Activated CD8-positive, alpha-beta memory T cell treated with anti-CD3 and anti-CD28 coated beads for 24 hours (primary cell): Measurements from ENCODE around the gene ZNF74.
"Not testable (repeated sequence)": the region's sequence is repeated elsewhere in the genome, so short reads cannot be mapped to it uniquely, and the experiment has no call there.

Source experiments
- DNase-seq: peaks from one replicate; pipeline ENCODE4 v3.0.0-alpha.2; 2020

Gene ZNF74

DNA sequence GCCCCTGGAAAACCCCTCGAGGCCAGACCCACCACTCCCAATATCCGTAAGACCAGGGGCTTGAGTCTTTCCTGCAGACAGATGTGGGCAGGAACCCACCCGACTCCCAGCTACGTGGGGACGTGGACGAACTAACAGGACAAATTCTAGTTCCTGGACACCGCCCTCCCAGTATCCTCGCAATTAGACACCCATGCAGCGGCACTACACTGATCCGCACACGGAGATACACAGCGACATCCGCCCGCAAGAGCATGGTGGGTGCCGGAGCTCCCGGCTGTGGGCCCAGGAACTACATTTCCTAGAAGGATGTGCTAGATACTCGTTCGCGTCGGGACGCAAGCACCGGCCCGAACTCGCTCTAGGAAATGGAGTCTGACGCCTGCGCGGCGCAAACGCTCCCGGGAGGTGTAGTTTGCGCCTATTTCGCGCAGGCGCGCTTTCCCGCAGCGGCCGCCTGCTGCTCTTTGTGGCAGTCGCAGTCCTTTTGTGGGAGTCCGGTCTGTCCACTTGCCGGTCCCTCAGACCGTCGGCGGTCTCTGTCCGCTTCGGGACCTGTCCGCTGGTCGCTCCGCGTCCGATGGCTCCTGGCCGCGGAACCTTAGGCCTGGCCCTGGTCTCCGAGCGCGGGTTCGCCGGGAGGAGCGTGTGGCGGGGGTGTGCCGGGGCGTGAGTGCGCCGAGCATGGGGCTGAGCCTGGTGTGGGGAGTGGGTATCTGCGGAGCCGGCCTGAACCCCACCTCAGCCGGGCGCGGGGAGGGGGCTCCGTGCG, at the start of gene ZNF74:
Gene ZNF74, plus strand, starts transcription at position 447 of the 772 bp plus-strand sequence. CDS start 478 bp downstream, outside the sequence.
- DNase-seq = peak; percentile 92

DNA sequence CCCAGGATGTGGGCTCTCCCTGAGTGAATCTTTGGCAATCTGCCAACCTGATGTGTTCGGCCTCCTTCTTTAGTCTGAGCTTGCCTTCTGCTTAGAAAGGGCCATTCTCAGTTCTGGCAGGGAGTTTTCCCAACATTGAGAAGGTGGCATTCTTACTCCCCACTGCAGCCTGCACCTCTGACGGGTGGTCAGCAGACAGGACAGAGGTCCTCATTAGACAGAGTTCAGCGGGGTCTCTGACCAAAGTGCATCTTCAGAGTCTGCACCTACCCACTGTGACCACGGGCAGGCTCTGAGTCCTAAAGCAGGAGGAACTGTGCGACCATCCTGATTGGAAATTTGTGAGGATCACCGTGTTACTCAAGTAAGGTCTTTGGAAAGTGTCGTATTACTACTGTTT, 47.4 kb upstream of the ZNF74 start:
- not testable (repeated sequence) for DNase-seq

DNA sequence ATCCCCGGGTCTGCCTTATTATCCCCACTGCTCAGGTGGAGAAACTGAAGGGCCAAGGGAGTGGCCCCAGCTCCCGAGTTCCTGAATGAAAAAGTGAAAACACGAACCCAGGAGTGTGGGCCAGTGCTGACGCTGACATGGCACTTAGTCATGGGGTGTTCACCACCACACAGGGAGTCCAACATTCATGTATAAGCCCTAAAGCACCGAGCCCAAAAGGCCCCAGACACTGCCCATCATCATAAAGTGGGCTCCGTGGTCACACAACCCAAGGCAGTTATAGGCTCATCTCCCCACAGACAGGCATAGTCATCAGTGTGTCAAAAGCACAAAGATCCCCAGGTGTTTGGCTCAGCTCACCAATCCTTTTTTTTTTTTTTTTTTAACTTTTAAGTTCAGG, 41.4 kb upstream of the ZNF74 start:
- peak; percentile 41 for DNase-seq

DNA sequence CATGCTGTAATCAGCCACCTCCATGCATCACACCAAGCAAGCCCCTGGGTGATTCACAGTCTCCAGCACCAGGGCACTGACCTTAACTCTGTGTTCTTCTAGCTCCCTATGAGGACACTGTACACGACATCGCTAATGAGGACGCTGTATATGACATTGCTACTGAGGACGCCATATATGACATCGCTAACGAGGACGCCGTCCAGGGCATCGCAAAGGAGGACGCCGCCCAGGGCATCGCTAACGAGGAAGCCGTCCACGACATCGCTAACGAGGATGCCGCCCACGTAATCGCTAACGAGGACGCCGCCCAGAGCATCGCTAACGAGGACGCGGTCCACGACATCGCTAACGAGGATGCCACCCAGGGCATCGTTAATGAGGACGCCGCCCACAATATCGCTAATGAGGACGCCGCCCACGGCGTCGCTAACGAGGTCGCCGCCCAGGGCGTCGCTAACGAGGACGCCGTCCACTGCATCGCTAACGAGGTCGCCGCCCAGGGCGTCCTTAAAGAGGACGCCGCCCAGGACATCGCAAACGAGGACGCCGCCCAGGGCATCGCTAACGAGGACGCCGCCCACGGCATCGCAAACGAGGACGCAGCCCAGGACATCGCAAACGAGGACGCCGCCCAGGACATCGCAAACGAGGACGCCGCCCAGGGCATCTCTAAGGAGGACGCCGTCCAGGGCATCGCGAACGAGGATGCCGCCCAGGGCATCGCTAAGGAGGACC, 39.5 kb upstream of the ZNF74 start:
- DNase-seq = no peak

DNA sequence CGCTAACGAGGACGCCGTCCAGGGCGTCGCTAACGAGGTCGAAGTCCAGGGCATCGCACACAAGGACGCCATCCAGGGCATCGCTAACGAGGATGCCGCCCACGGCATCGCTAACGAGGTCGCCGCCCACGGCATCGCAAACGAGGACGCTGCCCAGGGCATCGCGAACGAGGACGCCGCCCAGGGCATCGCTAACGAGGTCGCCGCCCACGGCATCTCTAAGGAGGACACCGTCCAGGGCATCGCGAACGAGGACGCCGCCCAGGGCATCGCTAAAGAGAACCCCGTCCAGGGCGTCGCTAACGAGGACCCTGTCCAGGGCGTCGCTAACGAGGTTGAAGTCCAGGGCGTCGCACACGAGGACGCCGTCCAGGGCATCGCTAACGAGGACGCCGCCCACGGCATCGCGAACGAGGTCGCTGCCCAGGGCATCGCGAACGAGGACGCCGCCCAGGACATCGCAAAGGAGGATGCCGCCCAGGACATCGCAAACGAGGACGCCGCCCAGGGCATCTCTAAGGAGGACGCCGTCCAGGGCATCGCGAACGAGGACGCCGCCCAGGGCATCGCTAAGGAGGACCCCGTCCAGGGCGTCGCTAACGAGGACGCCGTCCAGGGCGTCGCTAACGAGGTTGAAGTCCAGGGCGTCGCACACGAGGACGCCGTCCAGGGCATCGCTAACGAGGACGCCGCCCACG, 37.9 kb upstream of the ZNF74 start:
- DNase-seq = not testable (repeated sequence)

DNA sequence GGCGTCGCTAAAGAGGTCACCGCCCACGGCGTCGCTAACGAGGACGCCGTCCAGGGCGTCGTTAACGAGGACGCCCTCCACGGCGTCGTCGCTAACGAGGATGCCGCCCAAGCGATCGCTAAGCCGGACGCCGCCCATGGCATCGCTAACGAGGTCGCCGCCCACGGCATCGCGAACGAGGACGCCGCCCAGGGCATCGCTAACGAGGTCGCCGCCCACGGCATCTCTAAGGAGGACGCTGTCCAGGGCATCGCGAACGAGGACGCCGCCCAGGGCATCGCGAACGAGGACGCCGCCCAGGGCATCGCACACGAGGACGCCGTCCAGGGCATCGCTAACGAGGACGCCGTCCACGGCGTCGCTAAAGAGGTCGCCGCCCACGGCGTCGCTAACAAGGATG, 37.0 kb upstream of the ZNF74 start:
- DNase-seq = not testable (repeated sequence)

DNA sequence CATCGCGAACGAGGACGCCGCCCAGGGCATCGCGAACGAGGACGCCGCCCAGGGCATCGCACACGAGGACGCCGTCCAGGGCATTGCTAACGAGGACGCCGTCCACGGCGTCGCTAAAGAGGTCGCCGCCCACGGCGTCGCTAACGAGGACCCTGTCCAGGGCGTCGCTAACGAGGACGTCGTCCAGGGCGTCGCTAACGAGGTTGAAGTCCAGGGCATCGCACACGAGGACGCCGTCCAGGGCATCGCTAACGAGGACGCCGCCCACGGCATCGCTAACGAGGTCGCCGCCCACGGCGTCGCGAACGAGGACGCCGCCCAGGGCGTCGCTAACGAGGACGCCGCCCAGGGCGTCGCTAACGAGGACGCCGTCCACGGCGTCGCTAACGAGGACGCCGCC, 36.0 kb upstream of the ZNF74 start:
- DNase-seq = not testable (repeated sequence)

DNA sequence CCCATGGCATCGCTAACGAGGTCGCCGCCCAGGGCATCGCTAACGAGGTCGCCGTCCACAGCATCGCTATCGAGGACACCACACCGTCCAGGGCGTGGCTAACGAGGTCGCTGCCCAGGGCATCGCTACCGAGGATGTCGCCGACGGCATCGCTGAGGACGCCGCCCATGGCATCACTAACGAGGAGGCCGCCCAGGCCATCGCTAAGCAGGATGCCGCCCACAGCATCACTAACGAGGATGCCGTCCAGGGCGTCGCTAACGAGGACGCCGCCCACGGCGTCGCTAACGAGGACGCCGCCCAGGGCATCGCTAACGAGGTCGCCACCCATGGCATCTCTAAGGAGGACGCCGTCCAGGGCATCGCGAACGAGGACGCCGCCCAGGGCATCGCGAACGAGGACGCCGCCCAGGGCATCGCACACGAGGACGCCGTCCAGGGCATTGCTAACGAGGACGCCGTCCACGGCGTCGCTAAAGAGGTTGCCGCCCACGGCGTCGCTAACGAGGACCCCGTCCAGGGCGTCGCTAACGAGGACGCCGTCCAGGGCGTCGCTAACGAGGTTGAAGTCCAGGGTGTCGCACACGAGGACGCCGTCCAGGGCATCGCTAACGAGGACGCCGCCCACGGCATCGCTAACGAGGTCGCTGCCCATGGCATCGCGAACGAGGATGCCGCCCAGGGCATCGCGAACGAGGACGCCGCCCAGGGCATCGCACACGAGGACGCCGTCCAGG, 35.3 kb upstream of the ZNF74 start:
- not testable (repeated sequence) for DNase-seq

DNA sequence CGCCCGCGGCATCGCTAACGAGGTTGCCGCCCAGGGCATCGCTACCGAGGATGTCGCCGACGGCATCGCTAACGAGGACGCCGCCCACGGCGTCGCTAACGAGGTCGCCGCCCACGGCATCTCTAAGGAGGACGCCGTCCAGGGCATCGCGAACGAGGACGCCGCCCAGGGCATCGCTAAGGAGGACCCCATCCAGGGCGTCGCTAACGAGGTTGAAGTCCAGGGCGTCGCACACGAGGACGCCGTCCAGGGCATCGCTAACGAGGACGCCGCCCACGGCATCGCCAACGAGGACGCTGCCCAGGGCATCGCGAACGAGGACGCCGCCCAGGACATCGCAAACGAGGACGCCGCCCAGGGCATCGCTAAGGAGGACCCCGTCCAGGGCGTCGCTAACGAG, 33.7 kb upstream of the ZNF74 start:
- DNase-seq = not testable (repeated sequence)

DNA sequence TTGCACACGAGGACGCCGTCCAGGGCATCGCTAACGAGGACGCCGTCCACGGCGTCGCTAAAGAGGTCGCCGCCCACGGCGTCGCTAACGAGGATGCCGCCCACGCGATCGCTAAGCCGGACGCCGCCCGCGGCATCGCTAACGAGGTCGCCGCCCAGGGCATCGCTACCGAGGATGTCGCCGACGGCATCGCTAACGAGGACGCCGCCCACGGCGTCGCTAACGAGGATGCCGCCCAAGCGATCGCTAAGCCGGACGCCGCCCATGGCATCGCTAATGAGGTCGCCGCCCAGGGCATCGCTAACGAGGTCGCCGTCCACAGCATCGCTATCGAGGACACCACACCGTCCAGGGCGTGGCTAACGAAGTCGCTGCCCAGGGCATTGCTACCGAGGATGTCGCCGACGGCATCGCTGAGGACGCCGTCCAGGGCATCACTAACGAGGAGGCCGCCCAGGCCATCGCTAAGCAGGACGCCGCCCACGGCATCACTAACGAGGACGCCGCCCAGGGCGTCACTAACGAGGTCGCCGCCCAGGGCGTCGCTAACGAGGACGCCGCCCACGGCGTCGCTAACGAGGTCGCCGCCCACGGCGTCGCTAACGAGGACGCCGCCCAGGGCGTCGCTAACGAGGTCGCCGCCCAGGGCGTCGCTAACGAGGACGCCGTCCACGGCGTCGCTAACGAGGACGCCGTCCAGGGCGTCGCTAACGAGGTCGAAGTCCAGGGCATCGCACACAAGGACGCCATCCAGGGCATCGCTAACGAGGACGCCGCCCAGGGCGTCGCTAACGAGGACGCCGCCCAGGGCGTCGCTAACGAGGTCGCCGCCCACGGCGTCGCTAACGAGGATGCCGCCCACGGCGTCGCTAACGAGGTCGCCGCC, 32.8 kb upstream of the ZNF74 start:
- DNase-seq = not testable (repeated sequence)

DNA sequence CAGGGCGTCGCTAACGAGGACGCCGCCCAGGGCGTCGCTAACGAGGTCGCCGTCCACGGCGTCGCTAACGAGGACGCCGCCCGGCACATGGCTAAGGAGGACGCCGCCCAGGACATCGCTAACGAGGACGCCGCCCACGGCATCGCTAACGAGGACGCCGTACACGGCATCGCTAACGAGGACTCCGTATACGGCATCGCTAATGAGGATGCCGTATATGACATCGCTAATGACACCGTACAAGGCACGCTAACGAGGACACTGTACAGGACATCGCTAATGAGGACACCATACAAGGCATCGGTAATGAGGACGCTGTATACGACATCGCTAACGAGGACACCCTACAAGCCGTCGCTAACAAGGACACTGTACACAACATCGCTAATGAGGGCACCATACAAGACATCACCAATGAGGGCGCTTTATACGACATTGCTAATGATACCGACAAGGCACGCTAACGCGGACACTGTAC, 32.2 kb upstream of the ZNF74 start:
- DNase-seq = peak; percentile 24

DNA sequence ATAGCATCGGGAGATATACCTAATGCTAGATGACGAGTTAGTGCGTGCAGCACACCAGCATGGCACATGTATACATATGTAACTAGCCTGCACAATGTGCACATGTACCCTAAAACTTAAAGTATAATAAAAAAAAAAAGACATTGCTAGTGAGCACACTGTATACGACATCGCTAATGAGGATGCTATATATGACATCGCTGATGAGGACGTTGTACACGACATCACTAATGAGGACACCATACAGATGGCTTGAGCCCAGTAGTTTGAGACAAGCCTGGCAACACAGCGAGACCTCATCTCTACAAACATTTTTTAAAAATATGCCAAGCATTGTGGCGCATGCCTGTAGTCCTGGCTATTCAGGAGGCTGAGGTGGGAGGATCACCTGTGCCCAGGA, 31.5 kb upstream of the ZNF74 start:
- DNase-seq = not testable (repeated sequence)

DNA sequence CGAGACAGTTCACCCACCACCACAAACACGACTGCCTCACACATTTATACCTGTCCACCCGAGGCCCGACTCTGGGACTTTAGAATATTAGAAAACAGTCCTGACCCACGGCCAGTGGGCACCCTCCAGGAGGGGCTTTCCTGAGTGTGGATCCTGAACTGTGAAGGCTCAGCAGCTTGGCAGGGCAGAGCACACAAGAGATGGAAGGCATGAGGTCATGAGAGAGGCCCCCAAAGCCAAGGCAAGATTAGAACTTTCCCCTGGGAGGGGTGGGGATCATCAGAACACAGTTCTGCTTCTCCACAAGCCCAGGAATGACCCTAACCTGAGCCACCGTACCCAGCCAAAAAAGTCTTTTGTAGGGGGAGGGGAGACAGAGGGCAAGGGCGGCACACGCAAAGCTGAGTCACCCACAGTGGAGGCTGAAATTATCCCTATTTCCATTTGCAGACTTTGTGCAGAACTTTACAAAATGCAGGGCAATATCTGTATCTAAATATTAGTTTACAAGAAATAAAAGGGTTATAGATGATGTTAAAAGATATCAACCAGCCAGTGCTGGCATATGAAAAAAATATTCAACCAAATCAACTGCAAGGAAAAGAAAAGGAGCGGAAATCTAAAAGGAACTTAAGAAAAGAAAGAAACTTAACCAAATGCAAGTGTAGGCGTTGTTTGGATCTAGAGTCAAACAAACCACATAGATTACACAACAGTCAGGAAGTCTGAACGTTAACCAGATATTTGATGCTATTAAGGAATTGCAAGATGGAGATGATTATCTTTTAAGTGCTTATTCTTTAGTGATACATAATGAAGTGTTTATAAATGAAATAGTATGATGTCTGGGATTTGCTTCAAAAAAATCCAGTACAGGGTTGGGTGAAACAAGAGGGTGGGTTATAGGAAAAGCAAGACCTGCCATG, 29.4 kb upstream of the ZNF74 start:
- DNase-seq = not testable (repeated sequence)

DNA sequence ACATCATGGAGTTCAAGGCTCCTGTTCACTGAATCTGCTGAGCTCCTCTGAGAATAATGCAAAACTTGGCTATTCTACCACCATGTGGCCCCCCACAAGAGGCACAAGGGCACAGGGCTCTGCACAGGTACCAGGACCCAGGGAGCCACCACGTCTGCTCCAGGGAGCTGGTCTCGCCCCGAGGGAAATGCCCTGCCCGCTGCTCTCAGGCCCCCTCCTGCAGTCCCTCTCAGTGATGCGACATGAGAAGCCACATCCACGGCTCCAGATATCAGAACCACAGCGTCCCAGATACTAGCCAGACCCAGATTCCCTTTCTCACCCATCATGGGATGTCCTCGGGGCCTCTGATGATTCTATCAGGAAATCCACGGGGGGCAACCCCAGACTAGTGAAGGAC, 27.1 kb upstream of the ZNF74 start:
- peak; percentile 38 for DNase-seq

DNA sequence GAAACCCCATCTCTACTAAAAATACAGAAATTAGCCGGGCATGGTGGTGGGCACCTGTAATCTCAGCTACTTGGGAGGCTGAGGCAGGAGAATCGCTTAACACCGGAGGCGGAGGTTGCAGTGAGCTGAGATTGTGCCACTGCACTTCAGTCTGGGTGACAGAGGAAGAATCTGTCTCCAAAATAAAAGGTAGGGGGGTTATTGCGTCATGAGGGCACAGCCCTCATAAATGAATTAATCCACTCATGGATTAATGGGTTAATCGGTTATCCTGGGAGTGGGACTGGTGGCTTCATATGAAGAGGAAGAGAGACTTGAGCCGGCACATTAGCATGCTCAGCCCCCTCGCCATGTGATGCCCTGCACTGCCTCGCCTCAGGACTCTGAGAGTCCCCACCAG, 25.1 kb upstream of the ZNF74 start:
- DNase-seq = not testable (repeated sequence)

DNA sequence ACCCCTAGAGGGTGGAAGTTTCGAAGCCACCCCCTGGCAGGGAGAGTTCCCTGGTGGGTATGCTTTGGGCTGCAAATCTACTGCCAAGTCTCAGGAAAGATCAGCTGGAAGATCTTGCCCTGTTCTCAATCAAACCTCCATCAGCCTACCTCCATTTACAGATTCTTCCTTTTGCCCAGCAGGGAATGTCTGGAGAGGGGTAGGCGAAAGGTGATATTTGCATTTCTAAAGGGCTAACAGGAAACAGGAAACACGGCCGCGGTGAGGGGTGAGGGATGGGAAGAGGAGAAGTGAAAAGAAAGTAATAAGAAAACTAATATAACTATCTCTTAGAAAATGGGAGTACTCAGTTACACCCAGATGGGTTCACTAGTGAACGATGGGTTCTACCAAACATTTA, 22.3 kb upstream of the ZNF74 start:
- not testable (repeated sequence) for DNase-seq

DNA sequence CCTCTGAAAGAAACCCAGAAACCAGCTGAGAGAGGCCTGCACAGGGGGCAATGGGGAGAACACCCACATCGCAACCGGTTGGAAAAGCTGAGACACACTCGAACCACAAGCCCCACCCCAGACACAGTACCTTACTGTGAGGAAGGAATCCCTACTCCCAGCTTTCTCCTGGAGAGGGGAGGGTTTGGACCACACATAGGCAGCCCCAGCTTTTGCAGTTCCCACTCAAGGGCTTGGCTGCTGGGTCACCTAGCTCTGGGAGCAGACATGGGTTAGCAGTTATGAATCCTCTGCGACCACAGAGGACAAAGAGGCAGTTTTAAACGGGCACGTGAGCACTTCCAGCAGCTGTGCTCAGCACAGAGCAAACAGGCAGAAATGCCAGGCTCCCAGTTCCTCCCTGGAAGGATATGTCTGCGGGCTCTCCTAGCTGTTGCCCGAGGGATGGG, 21.5 kb upstream of the ZNF74 start:
- peak; percentile 35 for DNase-seq

DNA sequence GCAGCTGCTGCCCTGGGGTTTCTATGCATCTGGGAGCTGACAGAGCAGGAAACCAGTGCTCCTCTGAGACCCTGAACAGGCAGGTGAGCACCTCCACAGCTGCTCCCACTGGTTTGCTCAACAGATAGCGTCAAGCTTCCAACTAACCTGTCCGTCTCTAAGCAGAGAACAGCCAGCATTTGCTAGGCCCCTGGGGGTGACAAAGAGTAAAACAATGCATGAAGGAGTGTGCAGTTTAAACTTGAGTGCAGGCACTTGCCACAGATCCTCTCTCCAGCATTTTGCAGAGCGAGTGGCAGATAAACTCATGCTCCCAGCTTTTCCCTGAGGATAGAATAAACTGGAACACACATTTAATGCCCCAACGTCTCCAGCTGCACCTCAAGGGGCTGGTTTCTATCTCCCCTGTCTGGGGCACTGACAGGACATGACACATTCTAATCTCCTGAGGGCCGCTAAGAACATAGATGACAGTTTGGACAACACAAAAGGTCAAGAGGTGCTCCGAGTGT, 20.7 kb upstream of the ZNF74 start:
- not testable (repeated sequence) for DNase-seq

DNA sequence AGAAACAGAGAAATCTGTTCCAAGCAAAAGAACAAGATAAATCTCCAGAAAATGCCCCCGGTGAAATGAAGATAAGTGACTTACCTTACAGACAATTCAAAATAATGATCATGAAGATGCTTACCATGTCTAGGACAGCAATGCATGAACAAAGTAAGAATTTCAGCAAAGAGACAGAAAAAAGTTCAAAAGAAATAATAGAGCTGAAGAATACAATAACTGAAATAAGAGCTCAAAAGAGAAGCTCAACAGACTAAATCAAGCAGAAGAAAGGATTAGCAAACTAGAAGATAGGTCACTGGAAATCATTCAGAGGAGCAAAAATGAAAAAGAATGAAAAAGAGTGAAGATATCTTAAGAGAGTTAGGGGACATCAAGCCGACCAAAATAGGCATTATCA, 19.8 kb upstream of the ZNF74 start:
- DNase-seq = not testable (repeated sequence)

DNA sequence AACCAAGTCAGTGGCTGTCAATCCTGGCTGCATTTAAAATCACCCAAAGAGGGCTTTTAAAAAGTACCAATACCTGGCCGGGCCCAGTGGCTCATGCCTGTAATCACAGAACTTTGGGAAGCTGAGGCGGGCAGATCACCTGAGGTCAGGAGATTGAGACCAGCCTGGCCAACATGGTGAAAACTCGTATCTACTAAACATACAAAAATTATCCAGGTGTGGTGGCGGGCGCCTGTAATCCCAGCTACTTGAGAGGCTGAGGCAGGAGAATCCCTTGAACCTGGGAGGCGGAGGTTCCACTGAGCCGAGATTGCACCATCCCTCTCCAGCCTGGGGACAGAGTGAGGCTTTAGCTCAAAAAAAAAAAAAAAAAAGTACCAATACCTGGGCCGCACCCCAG, 17.7 kb upstream of the ZNF74 start:
- not testable (repeated sequence) for DNase-seq
